Measurements from ENCODE around the gene SMIM5. TPM values are rescaled to one million over a fixed set of nuclear protein-coding genes. Genes with fewer than 3 reads are reported as not detected.
"Not testable (repeated sequence)": the region's sequence is repeated elsewhere in the genome, so short reads cannot be mapped to it uniquely, and the experiment has no call there.

SMIM5 gene
- polyA plus RNA-seq, 1 donor, result 19.6 TPM

DNA sequence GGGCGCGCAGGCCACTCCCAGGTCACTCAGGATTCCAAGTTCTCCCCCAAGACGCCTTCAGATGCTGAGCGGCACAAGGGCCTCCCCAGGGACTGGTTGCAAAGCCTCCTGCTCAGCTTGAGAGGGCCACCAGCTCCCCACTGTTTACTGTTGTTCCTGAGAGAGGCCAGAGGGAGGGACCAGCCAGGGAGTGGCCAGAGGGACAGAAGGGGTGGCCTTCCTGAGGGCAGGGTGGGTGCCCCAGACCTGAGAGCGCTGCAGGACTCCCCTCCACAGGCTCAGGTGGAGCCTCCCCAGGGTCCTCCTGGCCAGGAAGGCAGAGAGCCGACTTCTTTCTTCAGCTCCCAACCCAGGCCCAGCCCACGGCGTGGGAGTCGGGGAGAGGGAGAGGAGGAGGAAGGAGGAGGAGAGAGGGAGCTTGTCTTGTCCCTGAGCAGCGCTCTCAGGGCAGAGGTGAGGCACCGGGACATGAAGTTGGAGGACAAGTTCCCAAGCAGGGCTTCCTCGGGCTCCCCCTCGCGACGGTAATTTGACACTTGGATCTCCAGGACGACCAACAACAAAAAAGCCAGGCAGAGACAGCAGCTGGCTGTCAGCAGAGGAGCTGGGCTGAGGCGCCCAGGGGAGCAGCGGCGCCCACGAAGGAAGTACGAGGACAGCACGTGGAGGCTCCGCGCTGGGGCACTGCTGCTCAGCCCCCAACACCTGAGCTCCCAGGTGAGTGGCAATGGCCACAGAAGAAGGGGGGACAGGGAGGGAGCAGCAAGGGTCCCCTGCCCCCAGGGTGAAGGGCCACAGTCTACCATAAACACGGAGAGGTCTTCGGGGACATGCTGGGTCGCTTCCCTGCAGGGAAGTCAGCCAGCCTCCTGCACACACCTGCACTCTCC is 497 bp downstream of the SMIM5 start:
- peak; percentile 90 to 93 for DNase-seq
- peaks cover 2% of the 10 kb centered on the region for H3K9me3 ChIP-seq (ENCODE audit: control insufficient read depth, low read depth, low read length)
- H3K27me3 ChIP-seq (ENCODE audit: control insufficient read depth, insufficient read depth, low read length), result no peaks in the 10 kb centered on the region
- H3K4me3 ChIP-seq (ENCODE audit: low read length), result peak overlapping the region; percentile 7
- WGBS (ENCODE audit: insufficient coverage, low lambda C conversion rate), result no CpG with 5 or more reads among the region's 27 CpGs
- peaks cover 57% of the 10 kb centered on the region for H3K4me1 ChIP-seq (ENCODE audit: control insufficient read depth, insufficient read depth, low read length)
- H3K27ac ChIP-seq (ENCODE audit: low read length), result peak overlapping the region; percentile 95
- H3K36me3 ChIP-seq (ENCODE audit: control insufficient read depth, insufficient read depth, low read length), result peaks cover 40% of the 10 kb centered on the region

DNA sequence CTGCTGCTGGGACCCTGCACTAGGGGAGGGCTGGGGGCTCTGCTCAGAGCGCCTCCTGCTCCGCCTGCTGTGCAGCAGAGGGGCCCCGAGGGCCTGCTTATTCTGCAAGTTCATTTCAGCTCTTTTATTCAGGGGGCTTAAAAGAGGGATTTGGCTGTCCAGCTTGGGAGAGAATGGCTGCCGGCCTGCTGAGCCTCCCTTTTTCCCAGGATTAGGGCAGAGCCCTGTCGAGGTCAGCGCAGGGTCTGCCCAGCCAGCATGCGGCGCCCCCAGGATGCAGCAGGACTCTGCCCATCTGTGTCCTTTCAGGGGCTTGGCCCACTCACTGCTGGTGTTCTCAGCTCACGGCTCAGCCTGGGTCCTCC is 1.1 kb downstream of the SMIM5 start:
- no CpG with 5 or more reads among the region's 9 CpGs for WGBS (ENCODE audit: insufficient coverage, low lambda C conversion rate)
- Histone ChIP-seq H3K4me1 (ENCODE audit: control insufficient read depth, insufficient read depth, low read length) (peaks cover 62% of the 10 kb centered on the region), H3K27me3 (ENCODE audit: control insufficient read depth, insufficient read depth, low read length) (no peaks in the 10 kb centered on the region), H3K4me3 (ENCODE audit: low read length) (peak overlapping the region; percentile 7), H3K36me3 (ENCODE audit: control insufficient read depth, insufficient read depth, low read length) (peaks cover 38% of the 10 kb centered on the region), H3K9me3 (ENCODE audit: control insufficient read depth, low read depth, low read length) (peaks cover 2% of the 10 kb centered on the region), H3K27ac (ENCODE audit: low read length) (peak overlapping the region; percentile 95)
- no peak for DNase-seq

DNA sequence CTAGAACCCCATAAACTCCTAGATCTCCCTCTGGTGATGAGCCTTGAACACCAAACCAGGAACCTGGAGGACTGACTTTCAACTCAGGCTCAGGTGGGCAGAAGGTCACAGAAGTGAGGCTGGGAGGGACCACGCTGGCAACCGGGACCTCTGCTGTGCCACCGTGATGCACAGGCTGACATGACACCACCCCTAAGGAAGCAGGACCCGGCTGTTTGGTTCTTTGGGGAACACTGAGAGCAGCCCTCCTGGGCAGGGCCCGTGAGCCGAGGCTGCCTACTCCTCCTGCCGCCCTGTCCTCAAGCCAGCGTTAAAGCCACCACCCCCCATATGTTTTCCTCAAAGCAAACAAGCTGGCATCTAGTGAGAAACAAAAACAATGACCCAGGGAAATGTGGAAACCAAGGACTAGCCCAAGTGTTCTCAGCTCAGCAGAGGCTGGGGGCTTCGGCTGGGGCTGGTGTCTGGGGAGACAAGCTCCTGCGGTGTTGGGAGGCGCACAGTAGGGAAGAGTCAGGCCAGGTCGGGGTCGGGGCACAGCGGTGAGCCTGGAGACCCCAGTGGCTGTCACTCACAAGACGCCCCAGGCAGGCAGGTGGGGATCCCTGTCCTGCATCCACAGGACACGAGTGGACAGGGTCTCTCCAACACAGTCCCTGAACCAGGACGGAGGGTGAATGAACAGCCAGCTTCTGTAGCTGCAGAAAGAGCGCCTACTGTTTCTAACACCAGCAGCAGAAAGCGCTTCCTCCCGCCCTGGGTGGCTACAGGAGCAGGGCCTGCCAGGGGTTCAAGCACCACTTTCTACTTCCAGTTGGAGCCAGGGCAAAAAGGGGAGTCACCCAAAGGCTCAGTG is 1.7 kb downstream of the SMIM5 start:
- DNase-seq, result no peak
- H3K36me3 ChIP-seq (ENCODE audit: control insufficient read depth, insufficient read depth, low read length), result peaks cover 34% of the 10 kb centered on the region
- no CpG with 5 or more reads among the region's 20 CpGs for WGBS (ENCODE audit: insufficient coverage, low lambda C conversion rate)
- H3K4me1 ChIP-seq (ENCODE audit: control insufficient read depth, insufficient read depth, low read length), result peaks cover 68% of the 10 kb centered on the region
- peaks cover 2% of the 10 kb centered on the region for H3K9me3 ChIP-seq (ENCODE audit: control insufficient read depth, low read depth, low read length)
- no peaks in the 10 kb centered on the region for H3K27me3 ChIP-seq (ENCODE audit: control insufficient read depth, insufficient read depth, low read length)
- H3K27ac ChIP-seq (ENCODE audit: low read length), result peak overlapping the region; percentile 95
- no peak overlapping the region for H3K4me3 ChIP-seq (ENCODE audit: low read length)

DNA sequence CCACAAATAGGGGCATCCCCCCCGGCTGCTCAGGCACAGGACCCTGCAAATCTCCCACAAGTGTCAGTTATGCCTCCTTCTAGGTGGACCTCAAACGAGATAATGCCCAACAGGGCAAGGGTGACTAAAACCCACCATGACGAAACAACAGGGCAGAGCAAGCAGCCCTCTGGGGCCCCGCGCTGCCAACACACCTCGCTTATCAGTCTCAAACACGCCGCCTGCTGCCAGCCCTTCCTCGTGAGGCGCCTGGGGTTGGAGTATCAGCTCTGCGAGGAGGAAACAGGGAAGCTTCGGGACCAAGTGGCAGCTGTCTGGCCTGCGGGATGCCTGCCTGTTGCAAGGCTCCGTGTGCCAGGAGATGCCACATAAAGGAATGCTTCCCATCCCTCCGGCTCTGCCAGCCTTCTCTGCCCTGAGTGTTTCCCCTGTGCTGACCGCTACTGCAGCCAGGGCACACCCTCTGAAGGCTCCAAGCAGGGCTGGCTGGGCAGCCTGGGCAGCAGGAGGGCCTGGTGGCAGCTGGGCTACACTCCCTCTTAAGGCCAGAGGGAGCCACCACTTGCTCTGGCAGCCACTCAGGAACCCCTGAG is 2.5 kb downstream of the SMIM5 start:
- H3K27me3 ChIP-seq (ENCODE audit: control insufficient read depth, insufficient read depth, low read length), result no peaks in the 10 kb centered on the region
- peak; percentile 86 to 91 for DNase-seq
- H3K27ac ChIP-seq (ENCODE audit: low read length), result peak overlapping the region; percentile 95
- H3K9me3 ChIP-seq (ENCODE audit: control insufficient read depth, low read depth, low read length), result peaks cover 2% of the 10 kb centered on the region
- H3K4me3 ChIP-seq (ENCODE audit: low read length), result no peak overlapping the region
- no CpG with 5 or more reads among the region's 16 CpGs for WGBS (ENCODE audit: insufficient coverage, low lambda C conversion rate)
- peaks cover 75% of the 10 kb centered on the region for H3K4me1 ChIP-seq (ENCODE audit: control insufficient read depth, insufficient read depth, low read length)
- peaks cover 26% of the 10 kb centered on the region for H3K36me3 ChIP-seq (ENCODE audit: control insufficient read depth, insufficient read depth, low read length)

DNA sequence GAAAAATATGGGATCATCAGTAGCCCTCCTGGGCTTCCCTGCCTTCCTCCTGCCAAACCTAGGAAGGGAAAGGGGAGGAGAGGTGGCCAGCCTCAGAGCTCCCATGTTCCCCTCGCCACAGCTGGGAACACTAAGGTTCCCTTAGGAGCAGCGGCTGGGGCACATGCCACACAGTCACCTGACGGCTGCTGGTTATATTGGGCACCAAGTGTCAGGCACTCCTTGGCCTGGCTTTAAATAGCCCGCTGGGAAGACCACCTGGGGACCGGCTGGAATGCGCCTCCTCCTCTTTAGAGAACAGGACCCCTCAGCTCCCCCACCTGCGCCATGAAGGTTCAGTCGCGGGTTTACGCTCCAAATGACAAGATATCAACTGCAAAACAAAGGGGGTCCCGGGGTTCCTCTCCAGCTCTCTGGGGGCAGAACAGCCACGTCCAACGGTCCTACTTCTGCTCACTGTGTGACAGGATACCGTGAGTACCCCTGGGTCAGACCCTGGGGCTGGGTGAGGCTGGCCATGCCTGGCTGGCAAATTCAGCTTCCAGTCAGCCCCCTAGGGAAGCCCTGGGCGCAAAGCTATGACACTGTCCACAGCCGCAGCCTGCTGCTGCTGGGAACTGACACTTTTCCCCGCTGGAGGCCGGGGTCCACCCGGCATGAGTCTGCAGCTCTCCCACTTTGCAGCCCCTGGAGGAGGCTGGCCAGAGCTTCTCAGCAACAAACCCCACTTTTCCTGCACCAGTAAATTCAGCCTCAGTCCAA is 3.3 kb downstream of the SMIM5 start:
- DNase-seq, result no peak
- Histone ChIP-seq H3K27ac (ENCODE audit: low read length) (peak overlapping the region; percentile 95), H3K4me3 (ENCODE audit: low read length) (no peak overlapping the region), H3K27me3 (ENCODE audit: control insufficient read depth, insufficient read depth, low read length) (no peaks in the 10 kb centered on the region), H3K9me3 (ENCODE audit: control insufficient read depth, low read depth, low read length) (no peaks in the 10 kb centered on the region), H3K4me1 (ENCODE audit: control insufficient read depth, insufficient read depth, low read length) (peaks cover 75% of the 10 kb centered on the region), H3K36me3 (ENCODE audit: control insufficient read depth, insufficient read depth, low read length) (peaks cover 18% of the 10 kb centered on the region)
- WGBS (ENCODE audit: insufficient coverage, low lambda C conversion rate), result no CpG with 5 or more reads among the region's 19 CpGs

DNA sequence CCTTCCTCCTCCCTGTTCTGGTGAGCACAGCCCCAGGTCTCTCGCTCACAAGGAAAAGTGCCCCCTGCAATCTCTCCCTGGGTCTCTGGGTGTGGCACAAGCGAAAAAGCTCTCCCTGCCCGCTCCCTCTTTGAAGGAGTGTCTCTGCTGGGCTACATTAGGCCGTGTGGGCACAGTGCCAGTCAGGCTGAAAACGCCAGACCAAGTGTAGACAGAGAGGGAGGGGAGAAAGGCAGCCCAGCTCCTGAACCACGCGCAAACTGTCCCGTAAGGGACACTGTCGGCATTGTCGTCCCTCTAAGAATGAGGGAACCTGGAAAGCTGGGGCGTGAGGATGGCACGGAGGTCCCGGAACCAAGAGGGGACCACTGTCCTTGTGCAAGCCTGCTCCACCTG is 3.9 kb downstream of the SMIM5 start:
- no peak overlapping the region for H3K4me3 ChIP-seq (ENCODE audit: low read length)
- no peaks in the 10 kb centered on the region for H3K9me3 ChIP-seq (ENCODE audit: control insufficient read depth, low read depth, low read length)
- no peaks in the 10 kb centered on the region for H3K27me3 ChIP-seq (ENCODE audit: control insufficient read depth, insufficient read depth, low read length)
- peaks cover 80% of the 10 kb centered on the region for H3K4me1 ChIP-seq (ENCODE audit: control insufficient read depth, insufficient read depth, low read length)
- H3K36me3 ChIP-seq (ENCODE audit: control insufficient read depth, insufficient read depth, low read length), result peaks cover 15% of the 10 kb centered on the region
- DNase-seq, result no peak
- no peak overlapping the region for H3K27ac ChIP-seq (ENCODE audit: low read length)
- WGBS (ENCODE audit: insufficient coverage, low lambda C conversion rate), result no CpG with 5 or more reads among the region's 13 CpGs

DNA sequence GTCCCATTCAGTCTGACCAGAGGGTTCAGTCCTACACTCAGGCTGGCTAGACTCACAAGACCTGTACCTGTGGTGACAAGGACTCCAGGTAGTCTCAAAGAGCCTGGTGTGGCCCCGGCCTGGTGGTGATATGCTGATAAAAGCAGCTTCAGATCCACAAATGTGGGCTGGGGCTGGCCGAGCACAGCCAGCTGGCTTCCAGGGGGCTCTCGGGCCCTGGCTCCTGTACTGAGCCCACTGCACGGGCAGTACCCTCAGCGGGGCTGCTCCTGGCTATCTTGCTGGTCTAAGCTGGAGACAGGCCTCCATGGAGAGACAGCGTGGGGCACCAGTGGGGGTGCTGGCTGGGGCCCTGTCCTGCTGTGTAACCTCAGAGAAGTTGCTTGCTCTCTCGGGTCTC is 4.3 kb downstream of the SMIM5 start:
- H3K9me3 ChIP-seq (ENCODE audit: control insufficient read depth, low read depth, low read length), result no peaks in the 10 kb centered on the region
- H3K4me1 ChIP-seq (ENCODE audit: control insufficient read depth, insufficient read depth, low read length), result peaks cover 78% of the 10 kb centered on the region
- DNase-seq, result no peak
- no peak overlapping the region for H3K27ac ChIP-seq (ENCODE audit: low read length)
- WGBS (ENCODE audit: insufficient coverage, low lambda C conversion rate), result no CpG with 5 or more reads among the region's 7 CpGs
- no peaks in the 10 kb centered on the region for H3K27me3 ChIP-seq (ENCODE audit: control insufficient read depth, insufficient read depth, low read length)
- peaks cover 15% of the 10 kb centered on the region for H3K36me3 ChIP-seq (ENCODE audit: control insufficient read depth, insufficient read depth, low read length)
- no peak overlapping the region for H3K4me3 ChIP-seq (ENCODE audit: low read length)

DNA sequence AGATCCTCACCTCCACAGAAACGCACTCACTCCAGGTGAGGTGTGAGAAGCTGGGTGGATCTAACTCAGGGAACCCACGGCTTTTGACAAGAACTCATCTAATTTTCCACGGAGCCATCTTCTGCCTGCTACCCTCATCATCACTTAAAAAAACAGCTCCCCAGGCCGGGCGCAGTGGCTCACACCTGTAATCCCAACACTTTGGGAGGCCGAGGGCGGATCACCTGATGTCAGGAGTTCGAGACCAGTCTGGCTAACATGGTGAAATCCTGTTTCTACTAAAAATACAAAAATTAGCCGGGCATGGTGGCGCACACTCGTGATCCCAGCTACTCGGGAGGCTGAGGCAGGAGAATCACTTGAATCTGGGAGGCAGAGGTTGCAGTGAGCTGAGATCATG is 4.8 kb downstream of the SMIM5 start:
- not testable (repeated sequence) for H3K27ac ChIP-seq (ENCODE audit: low read length); H3K4me3 ChIP-seq (ENCODE audit: low read length); DNase-seq; H3K9me3 ChIP-seq (ENCODE audit: control insufficient read depth, low read depth, low read length); H3K27me3 ChIP-seq (ENCODE audit: control insufficient read depth, insufficient read depth, low read length)
- Histone ChIP-seq H3K4me1 (ENCODE audit: control insufficient read depth, insufficient read depth, low read length) (peaks cover 78% of the 10 kb centered on the region), H3K36me3 (ENCODE audit: control insufficient read depth, insufficient read depth, low read length) (peaks cover 15% of the 10 kb centered on the region)
- no CpG with 5 or more reads among the region's 12 CpGs for WGBS (ENCODE audit: insufficient coverage, low lambda C conversion rate)

DNA sequence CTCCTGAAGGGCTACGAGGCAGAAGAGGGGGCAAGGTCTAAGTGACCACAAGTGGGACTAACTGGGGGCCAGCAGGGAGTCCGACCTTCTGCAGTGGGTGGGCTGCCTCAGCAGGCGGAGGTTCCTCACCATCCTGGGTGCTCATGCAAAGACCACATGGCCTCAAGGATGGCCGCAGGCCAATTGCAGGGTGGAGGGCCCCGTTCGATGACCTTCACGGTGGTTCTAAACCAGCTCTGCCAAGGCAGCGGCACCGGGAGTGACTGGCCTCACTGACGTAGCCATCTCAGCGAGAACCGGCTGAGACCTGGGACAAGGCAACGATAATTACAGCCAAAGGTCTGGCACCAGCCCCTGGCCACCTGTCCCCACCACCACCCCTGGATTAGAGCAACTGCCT is 5.7 kb downstream of the SMIM5 start:
- Histone ChIP-seq H3K4me3 (ENCODE audit: low read length) (no peak overlapping the region), H3K9me3 (ENCODE audit: control insufficient read depth, low read depth, low read length) (no peaks in the 10 kb centered on the region), H3K27me3 (ENCODE audit: control insufficient read depth, insufficient read depth, low read length) (no peaks in the 10 kb centered on the region), H3K27ac (ENCODE audit: low read length) (no peak overlapping the region), H3K4me1 (ENCODE audit: control insufficient read depth, insufficient read depth, low read length) (peaks cover 73% of the 10 kb centered on the region), H3K36me3 (ENCODE audit: control insufficient read depth, insufficient read depth, low read length) (peaks cover 15% of the 10 kb centered on the region)
- WGBS (ENCODE audit: insufficient coverage, low lambda C conversion rate), result no CpG with 5 or more reads among the region's 13 CpGs
- DNase-seq, result no peak

DNA sequence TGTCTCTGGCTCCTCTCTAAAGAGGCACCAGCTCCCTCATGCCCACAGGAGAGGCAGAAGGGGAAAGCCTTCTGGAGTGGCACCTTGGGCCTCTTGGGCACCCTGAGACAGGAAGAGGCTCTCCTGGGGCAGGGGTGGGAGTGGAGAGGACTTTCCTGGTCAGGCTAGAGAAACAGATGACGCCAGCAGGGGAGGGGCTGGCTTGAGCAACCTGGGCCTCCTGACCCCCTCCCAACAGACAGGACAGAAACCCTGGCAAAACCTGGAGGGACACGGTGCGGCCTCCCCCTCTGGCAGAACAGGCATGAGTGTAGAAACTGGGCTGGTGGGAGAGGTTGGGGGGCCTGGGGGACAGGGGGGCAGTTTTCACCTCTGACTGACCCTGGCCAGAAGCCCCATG is 6.1 kb downstream of the SMIM5 start:
- H3K36me3 ChIP-seq (ENCODE audit: control insufficient read depth, insufficient read depth, low read length), result peaks cover 15% of the 10 kb centered on the region
- peaks cover 71% of the 10 kb centered on the region for H3K4me1 ChIP-seq (ENCODE audit: control insufficient read depth, insufficient read depth, low read length)
- no peak overlapping the region for H3K4me3 ChIP-seq (ENCODE audit: low read length)
- no peak overlapping the region for H3K27ac ChIP-seq (ENCODE audit: low read length)
- DNase-seq, result peak in 1 of 2 donors; percentile 9
- no peaks in the 10 kb centered on the region for H3K9me3 ChIP-seq (ENCODE audit: control insufficient read depth, low read depth, low read length)
- H3K27me3 ChIP-seq (ENCODE audit: control insufficient read depth, insufficient read depth, low read length), result no peaks in the 10 kb centered on the region
- WGBS (ENCODE audit: insufficient coverage, low lambda C conversion rate), result no CpG with 5 or more reads among the region's 3 CpGs

All from large intestine (tissue), 3 donors.